ENCODE results near the gene TMEM178B.

GRCh38 chr7:141178486-141179135, 104.7 kb downstream of the TMEM178B start:
- no peak for TF ChIP-seq NFXL1 (IDR thresholded peaks at IDR 0.05; ENCODE audit: borderline replicate concordance)
- TF ChIP-seq CBFB (IDR thresholded peaks at IDR 0.05; ENCODE audit: low read depth), result no peak
- TF ChIP-seq NFIC (IDR thresholded peaks at IDR 0.05; ENCODE audit: low read depth, low read length), result no peak
- no peak for TF ChIP-seq ATF7 (IDR thresholded peaks at IDR 0.05; ENCODE audit: low read depth)

Data from GM12878 (cell line).